NK-92 (cell line): ENCODE data around the gene FCHSD2.
A peak's percentile ranks its signal among the peaks of the same experiment; 100 is the strongest.
"Not testable (repeated sequence)": the region's sequence is repeated elsewhere in the genome, so short reads cannot be mapped to it uniquely, and the experiment has no call there.

Experiments used
- DNase-seq: peaks from one replicate; lab custom pipeline; 2025; ENCODE audit not compliant: unreplicated experiment; lab: John Stamatoyannopoulos, UW

The FCHSD2 gene

DNA sequence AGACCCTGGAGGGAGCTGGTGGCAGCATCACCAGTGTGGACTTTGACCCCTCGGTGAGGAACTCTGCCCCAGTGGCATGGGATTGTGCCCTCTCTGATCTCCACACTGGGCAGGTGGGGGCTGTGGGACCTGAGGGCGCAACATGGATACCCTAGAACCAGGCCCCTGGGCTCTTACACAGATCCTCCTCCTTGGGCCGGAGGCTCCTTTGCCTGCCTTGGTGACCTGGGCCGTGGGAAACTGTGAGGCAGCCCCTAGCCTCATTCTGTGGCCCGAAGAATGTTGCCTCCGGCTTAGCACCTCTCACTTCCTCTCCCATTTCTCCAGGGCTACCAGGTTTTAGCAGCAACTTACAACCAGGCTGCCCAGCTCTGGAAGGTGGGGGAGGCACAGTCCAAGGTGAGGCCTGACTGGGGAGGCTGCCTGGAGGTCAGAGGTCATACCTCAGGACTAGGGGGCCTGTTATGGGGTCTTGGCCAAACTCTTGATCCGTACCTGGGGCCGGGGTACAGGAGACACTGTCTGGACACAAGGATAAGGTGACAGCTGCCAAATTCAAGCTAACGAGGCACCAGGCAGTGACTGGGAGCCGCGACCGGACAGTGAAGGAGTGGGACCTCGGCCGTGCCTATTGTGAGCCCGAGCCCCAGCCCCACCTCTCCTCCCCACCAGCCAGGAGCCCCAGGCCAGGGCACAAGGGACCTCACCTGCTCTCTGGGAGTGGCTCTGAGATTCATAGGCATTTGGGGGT lies 315.8 kb downstream of the FCHSD2 start:
- DNase-seq, result no peak

DNA sequence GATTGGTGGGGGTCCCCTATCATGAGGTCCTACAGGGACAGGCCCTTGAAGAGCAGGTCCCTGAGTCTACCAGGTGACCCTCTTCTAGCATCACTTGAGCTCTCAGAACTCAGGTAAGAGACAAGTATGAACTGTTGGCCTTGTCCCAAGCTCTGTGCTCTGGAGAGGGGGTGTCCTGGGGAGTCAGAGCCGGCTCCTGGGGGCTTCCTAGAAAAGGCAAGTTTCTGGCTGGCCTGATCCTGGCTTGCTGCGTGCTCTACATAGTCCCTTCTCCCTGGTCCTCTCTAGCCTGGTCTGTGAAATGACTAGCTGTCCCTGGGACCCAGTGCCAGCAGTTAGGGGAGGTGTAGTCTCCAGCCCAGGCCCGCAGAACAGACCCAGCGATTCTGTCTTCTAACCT lies 316.5 kb downstream of the FCHSD2 start:
- DNase-seq, result no peak

DNA sequence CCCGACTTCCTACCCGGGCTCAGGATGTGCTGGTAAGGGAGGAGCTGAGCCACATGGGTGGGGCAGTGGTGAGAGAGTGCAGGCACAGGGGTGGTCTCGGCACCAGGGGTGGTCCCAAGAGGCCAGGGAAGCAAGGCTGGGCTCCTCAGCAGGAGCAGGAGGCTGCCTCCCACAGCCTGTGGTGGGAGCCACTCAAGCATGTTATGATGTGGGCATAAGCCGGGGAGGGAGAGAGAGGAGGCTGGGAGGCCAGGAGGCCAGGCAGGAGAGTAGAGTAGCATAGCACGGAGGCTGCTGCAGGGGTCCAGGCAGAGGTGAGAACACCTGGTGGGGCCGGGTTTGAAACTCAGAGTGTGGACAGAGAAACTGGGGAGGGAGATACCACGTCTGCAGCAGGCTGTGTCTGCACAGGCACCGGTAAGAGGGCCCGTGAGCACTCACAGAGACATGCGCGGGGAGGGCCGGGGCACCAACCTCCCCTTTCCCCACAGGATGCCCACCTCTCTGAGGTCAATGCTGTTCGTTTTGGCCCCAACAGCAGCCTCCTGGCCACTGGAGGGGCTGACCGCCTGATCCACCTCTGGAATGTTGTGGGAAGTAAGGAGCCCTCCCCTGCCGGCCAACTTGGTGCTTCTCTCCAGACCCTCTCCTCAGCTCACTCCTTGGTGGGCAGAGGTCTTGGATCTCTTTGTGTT lies 317.2 kb downstream of the FCHSD2 start:
- DNase-seq, result no peak

DNA sequence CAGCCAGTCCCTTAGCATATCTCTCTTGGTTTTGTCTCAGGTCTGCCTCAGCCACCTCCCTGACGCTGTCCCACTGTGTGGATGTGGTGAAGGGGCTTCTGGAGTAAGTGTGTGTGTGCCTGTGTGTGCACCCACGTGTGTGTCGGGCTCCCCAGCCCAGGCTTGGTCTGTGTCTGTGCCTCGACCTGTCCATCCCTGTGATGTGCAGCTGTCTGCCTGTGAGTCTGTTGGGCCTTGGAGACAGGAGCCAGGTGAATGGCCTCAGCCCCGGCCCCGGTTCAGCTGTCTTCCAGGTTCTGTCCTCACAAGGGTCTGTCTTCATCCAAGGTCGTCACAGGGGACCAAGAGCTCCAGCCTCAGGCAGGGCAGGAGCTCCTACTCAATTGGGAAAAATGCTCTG lies 318.1 kb downstream of the FCHSD2 start:
- DNase-seq, result no peak

DNA sequence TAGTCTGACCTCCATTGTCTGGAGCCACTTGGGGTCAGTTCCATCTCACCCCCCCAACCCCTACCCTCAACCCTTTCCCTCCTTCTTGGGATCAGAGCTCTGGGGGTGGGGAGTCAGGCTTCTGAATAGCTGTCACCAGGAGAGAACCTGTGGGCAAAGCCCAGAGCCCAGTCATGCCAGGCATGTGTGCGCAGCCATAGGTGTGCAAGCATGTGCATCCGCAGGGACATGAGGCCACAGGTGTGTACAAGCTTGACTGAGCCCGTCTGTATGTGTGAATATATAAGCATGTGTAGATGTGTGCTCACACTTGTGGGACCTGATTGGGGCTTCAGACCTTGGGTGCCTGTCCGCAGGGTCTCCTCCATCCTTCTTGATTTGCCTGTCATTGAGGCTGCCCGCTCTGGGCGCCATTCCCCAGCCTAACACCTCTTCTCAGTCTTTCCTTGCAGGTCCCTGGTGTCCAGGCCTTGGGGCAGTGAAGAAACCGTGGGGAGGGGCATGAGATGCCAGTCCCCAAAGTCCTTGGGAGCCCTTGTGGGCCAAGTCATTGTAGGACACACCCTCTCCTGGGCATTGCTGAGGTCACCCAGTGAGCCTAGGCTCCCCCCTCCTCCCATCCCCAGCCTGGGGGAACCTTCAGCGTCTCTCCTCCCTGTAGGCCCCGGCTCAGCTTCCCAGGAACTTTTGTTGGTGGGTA lies 318.9 kb downstream of the FCHSD2 start:
- DNase-seq, result no peak

DNA sequence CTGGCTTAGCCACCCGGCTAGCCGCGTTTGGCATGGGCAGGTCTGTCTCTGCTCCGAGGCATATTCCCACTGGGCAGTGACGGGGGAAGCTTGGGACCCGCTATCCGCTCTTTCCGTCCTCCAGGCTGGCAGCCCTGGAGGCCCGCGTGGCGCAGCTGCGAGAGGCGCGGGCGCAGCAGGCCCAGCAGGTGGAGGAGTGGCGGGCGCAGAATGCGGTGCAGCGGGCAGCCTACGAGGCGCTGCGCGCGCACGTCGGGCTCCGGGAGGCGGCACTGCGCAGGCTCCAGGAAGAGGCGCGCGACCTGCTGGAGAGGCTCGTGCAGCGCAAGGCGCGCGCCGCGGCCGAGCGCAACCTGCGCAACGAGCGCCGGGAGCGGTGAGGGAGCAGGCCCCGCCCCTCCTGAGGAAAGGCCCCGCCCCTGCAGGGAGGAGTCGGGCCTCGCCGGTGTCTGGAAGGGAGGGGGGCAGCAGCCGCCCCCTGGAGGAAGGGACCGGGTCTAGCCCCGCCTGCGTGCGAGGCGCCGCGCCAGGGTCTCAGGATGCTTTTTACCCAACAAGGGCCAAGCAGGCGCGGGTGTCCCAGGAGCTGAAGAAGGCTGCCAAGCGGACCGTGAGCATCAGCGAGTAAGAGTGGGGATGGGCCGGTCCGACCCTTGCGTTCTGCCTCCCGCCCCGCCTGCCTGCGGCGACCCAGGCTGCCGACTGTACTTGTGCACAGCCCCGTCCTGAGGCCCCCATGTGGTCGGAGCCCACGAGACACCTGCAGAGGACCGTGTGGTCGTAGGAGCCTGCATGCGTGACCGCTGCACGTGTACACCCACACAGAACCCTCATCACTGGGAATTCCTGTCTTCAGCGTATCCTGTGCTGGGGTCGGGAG lies 320.0 kb downstream of the FCHSD2 start:
- no peak for DNase-seq

DNA sequence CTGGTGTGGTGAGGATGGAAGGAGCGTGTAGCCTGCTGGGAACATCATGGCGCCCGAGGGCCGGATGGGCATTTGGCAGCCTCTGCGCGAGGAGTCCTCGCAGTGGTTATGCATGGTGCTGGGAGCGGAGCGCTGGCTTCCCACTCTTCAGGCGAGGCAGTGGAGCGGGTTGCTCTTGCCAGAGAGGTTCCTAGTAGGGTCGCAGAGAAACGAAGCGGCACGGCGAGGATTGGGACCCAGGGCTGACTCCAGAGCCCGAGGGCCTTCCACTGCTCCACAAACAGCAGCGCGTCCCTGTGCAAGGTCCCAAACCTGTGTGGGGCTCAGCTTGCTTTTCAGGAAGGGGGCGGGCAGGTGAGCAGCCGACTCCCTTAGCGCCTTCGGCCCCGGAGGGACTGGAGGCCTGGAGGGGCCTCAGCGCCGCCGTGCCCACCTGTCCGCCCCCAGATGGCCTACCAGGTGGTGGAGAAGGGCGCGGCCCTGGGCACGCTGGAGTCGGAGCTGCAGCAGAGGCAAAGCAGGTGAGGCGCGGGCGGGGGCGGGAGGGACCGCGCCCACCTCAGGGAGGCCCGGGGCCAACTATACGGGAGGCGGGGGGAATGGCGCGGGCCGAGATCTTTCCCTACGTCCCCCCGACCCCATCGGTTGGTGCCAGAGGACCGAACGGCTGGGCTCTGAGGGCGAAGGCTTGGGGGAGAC lies 320.7 kb downstream of the FCHSD2 start:
- no peak for DNase-seq

DNA sequence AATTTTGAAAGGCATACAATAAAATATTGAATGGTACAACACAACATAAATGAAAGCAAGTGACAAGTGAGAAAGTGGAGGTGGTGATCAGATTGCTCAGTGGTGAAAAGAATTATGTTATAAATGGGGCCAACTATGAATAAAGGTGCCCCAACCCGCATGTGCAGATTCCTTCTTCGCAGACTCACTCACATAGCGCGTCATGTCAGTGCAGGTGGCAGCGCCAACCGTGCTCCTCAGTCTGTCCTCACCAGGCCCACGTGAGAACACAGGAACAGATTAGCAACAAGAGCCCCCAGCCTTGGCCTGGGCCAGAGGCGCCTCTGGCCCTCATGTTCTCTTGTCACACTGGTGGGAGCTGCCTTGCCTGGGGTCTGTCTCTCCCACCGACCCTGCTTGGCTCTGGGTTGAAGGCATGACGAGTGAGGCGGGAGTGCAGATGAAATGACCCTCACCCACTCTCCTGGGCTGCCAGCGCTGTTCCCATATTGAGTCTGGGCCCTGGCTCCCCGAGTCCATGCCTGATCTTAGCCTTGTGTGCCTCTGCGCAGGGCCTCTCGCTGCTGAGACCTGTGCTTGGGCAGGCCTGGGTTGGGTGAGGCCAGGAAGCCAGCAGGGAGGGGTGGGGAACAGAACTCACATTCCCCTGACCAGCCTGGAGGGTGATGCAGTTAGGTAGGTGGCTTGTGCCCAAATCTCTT lies 321.5 kb downstream of the FCHSD2 start:
- no peak for DNase-seq

DNA sequence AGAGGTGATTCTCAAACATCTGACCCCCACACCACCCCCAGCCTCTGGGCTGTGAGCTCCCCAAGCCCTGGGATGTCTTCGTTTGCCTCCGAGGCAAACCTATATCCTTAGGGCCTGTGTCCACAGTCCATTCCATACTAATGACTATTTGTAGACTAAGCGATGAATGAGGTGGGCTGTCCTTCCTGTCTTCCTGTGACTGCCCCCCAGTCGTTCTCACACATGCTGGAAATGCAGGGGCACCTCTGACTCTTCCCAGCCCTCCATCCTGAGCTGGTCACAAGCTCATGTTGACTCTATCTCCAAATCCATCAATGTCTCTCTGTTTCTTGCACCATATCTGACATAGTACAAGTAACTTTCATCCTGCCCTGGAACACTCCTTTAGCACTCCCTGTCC lies 323.1 kb downstream of the FCHSD2 start:
- no peak for DNase-seq

DNA sequence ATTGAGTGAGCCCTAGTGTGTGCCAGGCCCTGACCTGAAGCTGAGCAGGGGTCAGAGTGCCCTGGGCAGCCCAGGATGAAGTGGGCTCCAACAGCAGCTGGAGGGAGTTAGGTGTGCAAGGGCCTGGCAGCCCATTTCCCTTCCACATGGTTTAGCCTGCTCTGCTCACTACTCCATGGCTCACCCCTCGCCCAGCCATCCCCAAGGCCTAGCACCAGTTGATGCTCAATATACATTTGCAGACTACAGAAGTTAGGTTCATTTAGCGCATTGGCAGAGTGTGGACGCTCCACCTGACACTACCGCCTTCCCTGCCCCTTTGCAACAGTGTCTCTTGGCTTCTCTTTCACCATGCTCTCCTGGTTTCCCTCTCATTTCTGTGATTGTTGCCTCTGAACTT lies 324.2 kb downstream of the FCHSD2 start:
- DNase-seq, result no peak

DNA sequence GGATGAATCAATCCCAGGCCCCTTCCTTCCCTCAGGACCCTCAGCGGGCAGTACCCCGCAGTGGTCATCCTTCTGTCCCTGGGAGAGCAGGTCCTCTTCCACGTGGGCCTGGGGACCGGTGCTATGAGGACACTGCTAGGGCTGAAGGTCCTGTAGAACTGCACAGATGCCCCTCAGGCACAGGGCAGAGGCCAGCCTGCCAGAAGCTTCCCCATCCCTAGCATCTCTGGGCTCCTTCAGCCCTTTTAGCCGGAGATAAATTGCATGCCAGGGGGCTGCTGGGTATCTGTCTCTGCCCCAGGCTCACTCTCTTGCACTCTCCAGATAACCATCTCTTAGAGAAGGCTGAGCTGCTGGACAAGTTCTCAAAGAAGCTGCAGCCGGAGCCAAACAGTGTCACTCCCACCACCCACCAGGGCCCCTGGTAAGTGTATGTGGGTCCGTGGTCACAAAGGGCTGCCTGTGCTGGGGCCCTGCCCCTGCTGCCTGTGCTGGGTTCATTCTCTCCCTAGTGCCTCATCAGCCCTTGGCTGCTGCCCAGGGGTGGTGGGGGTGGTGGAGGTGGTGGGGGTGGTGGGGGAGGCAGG lies 325.6 kb downstream of the FCHSD2 start:
- DNase-seq, result no peak

DNA sequence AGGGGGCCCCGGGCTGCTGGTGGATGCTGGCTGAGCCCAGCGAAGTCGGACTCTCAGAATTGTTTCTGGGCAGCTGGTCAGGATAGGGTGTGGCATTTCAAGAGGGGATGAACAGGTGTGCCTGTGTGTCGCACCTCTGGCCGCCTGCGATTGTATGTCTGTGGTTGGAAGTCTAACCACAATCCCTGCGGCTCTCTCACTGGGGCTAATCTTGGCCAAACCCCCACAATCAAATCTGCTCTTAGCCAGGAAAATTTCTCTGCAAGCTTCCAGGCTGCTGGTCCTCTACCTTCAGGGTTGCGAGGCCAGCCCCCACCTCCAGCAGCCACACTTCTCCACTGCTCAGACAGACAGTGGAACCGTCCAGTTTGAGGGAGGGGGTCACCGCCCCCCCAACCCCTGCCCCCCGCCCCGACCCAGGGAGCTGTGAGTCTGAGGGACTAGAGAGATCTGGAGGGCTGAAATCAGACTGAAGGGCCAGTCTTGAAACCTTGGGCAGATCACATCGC lies 327.0 kb downstream of the FCHSD2 start:
- no peak for DNase-seq

DNA sequence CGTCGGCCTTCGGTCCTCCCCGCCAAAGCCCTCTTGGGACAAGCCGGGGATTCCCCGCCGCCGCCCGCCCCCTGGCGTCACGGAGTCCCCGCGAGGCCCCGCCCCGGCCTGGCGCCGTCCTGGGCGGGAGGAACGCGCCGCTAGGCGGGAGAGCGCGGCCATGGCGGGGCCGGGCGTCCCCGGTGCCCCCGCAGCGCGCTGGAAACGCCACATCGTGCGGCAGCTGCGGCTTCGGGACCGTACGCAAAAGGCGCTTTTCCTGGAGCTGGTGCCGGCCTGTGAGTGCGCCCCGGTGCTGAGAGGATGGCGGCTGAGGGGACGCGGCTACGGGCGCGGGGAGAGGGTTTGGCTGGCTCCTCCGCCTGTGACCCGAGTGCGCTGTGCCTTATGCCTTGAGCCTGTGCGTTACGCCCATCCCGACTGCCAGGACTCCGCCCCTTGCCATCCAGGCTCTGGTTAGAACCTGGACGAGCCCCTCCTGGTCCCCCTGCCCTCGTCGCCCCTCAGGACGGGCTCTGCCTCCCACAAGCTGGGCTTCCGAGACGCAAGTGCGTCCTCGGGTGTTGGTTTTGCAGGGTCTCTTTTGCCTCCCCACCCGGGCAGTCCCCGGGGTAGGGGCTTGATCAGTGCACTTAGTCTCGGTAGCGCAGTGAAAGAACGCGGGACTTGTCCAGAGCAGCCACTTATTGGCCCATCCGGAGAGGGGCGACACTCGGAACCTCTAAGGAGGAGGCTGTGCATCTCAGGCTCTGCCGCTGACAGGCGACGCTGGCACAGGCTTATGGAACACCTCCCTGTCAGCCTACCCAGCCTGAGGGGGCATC lies 327.6 kb downstream of the FCHSD2 start, which contains the start of gene ATG16L2:
ATG16L2 (plus strand) TSS at position 126 of the 824 bp plus-strand sequence; CDS start at position 161, 35 bp downstream.
- peak; percentile 29 for DNase-seq

DNA sequence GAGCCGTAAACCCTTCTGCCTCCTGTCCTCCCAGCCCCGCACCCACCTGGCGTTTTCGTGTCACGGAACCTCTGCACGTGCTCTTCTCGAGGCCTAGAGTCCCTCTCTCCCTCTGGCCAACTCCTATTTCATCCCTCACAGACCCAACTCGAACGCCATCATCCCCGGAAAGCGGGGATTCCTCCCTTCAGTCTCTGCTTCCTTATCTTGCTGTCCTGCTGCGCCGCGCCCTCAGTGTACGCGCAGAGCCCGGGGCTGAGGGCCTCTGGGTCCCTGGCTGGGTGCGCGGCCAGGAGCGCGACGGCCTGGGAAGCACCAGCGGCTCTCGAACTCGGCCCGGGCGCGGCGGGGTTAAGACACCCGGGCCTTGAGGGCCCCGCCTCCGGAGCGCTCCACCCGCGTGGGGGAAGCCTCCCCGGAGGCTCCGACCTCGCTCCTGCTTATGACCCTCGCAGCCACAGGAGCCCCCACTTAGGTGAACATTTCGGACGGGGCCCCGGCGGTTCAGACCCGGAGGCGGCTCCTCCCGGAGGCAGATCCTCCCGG lies 328.3 kb downstream of the FCHSD2 start:
- DNase-seq, result no peak

DNA sequence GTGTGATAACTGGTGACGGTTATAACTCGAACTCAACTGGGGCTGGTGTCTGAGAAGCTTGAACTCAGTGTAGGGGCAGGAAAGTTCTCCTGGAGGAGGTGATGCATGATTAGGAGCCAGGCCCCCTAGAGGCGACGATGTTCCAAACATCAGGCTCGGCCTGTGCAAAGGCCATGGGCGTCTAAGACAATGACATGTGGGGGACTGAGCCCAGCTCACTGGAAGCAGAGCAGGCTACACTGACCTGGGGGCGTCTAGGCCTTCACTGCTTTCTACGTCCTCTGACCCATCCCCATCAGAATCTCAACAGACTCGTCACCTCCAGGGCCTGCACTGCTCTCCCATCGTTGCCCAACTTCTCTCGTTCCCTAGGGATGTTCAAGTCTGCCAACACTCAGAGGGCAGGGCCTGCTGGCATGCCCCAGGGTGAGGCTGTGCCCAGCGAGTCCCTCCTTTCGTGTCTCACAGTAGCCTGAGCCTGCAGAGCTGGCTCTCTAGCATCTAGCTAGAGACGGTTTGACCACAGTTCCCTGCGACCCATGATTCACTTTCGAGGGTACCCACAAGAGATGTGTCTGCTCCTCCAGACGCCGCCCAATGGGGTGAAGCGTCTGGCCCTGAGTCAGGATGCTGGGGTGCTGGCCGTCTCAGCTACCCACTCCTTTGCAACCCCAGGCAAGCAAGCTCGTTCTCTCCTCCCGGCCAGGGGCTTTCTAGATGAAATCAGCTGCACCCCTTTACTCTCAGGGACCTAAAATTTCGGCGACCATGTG lies 329.0 kb downstream of the FCHSD2 start:
- DNase-seq, result no peak

DNA sequence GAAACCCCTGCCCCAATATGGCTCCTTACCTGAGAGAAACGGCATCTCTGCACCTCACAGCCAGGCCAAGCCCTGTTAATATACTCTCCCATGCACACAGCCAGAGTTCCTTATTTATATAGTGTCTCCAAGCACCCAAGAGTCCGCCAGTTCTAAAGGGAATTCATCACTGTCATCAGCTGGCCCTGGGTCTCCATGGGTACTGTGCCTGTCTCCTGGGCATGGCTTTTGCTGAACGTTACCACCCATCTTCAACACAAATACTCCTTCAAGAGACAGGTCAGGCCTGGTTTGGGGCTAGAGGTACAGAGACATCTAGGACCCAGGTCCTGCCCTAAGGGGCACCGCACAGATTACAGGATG lies 329.5 kb downstream of the FCHSD2 start:
- no peak for DNase-seq

DNA sequence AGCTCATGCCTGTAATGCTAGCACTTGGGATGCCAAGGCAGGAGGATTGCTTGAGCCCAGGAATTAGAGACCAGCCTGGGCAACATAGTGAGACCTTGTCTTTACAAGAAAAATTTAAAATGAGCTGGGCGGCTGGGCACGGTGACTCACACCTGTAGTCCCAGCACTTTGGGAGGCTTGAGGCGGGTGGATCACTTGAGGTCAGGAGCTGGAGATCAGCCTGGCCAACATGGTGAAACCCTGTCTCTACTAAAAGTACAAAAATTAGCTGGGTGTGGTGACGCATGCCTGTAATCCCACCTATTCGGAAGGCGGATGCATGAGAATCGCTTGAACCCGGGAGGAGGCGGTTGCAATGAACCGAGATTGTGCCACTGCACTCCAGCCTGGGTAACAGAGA lies 330.4 kb downstream of the FCHSD2 start:
- DNase-seq, result not testable (repeated sequence)
